ENCODE results near the gene NABP1. TPM values are rescaled to one million over a fixed set of nuclear protein-coding genes. Genes with fewer than 3 reads are reported as not detected.

Gene NABP1
- total RNA-seq, 1 experiment from 2014 or later: 38.7 TPM

DNA sequence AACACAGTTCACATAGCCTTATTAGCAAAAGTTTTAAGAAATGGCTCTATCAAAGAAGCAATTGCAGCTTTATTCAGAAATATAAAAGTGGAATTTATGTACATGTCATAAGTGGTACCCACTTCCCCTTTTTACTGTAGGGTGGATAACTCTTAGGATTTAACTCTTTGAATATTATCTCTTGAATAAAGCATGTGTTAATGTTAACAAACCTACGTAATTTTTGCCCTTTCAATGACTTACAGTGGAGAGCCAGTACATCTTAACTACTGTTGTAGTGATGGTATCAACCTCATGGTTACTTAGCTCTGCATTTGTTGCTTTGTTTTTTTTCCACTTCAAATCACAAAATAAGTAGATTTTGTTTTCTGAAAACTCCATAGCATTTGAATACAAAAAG, 8.8 kb downstream of the NABP1 start:
- H3K36me3 ChIP-seq (ENCODE audit: control insufficient read depth, insufficient read depth, low read length): peaks cover 50% of the 10 kb centered on the region

DNA sequence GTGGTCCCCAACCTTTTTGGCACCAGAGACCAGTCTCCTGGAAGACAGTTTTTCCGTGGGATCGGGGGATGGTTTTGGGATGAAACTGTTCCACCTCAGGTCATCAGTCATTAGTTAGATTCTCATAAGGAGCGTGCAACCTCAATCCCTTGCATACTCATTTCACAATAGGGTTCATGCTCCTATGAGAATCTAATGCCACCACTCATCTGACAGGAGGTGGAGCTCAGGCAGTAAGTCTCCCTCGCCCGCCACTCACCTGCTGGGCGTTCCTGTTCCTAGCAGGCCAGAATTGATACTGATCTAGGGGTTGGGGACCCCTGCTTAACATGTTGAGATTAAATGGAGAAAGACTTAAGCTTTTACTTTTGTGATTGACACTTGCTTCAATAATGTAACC, 9.9 kb downstream of the NABP1 start:
- DNase-seq (ENCODE audit: low read depth, low spot score): no peak
- no peak for ATAC-seq
- no peak overlapping the region for H3K4me3 ChIP-seq (ENCODE audit: low read depth in 2 of 2, low read length in 2 of 2)
- intact Hi-C loops (cut with micrococcal nuclease; ENCODE audit: unreplicated experiment) (no loop called here), in situ Hi-C loops (cut with HindIII; ENCODE audit: low pct_unique_long_range_greater_than_20kb, low sequenced_read_pairs) (loop anchor here (25.0 kb wide), 1 partner anchor 126 kb away; no protein-coding TSS in a partner anchor)
- H3K27me3 ChIP-seq (ENCODE audit: control insufficient read depth, insufficient read depth, low read length): no peaks in the 10 kb centered on the region
- TF ChIP-seq TCF7L2 (IDR thresholded peaks at IDR 0.05; ENCODE audit: low read depth, low read length): no peak
- TF ChIP-seq POLR2AphosphoS5 (IDR thresholded peaks at IDR 0.05; ENCODE audit: low read depth, low read length): no peak
- TF ChIP-seq, protein P1, sequence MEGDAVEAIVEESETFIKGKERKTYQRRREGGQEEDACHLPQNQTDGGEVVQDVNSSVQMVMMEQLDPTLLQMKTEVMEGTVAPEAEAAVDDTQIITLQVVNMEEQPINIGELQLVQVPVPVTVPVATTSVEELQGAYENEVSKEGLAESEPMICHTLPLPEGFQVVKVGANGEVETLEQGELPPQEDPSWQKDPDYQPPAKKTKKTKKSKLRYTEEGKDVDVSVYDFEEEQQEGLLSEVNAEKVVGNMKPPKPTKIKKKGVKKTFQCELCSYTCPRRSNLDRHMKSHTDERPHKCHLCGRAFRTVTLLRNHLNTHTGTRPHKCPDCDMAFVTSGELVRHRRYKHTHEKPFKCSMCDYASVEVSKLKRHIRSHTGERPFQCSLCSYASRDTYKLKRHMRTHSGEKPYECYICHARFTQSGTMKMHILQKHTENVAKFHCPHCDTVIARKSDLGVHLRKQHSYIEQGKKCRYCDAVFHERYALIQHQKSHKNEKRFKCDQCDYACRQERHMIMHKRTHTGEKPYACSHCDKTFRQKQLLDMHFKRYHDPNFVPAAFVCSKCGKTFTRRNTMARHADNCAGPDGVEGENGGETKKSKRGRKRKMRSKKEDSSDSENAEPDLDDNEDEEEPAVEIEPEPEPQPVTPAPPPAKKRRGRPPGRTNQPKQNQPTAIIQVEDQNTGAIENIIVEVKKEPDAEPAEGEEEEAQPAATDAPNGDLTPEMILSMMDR (IDR thresholded peaks at IDR 0.05): no peak
- TF ChIP-seq SIN3A (IDR thresholded peaks at IDR 0.05; ENCODE audit: borderline replicate concordance, insufficient read depth, low read depth, low read length): no peak
- TF ChIP-seq, protein P2, sequence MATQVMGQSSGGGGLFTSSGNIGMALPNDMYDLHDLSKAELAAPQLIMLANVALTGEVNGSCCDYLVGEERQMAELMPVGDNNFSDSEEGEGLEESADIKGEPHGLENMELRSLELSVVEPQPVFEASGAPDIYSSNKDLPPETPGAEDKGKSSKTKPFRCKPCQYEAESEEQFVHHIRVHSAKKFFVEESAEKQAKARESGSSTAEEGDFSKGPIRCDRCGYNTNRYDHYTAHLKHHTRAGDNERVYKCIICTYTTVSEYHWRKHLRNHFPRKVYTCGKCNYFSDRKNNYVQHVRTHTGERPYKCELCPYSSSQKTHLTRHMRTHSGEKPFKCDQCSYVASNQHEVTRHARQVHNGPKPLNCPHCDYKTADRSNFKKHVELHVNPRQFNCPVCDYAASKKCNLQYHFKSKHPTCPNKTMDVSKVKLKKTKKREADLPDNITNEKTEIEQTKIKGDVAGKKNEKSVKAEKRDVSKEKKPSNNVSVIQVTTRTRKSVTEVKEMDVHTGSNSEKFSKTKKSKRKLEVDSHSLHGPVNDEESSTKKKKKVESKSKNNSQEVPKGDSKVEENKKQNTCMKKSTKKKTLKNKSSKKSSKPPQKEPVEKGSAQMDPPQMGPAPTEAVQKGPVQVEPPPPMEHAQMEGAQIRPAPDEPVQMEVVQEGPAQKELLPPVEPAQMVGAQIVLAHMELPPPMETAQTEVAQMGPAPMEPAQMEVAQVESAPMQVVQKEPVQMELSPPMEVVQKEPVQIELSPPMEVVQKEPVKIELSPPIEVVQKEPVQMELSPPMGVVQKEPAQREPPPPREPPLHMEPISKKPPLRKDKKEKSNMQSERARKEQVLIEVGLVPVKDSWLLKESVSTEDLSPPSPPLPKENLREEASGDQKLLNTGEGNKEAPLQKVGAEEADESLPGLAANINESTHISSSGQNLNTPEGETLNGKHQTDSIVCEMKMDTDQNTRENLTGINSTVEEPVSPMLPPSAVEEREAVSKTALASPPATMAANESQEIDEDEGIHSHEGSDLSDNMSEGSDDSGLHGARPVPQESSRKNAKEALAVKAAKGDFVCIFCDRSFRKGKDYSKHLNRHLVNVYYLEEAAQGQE (IDR thresholded peaks at IDR 0.05; ENCODE audit: insufficient read depth in 1 of 2, low read depth in 2 of 2, low read length in 1 of 2): no peak
- no peaks in the 10 kb centered on the region for H3K9me3 ChIP-seq (ENCODE audit: control insufficient read depth, insufficient read depth, low read depth, low read length)
- peaks cover 23% of the 10 kb centered on the region; the same call in 1 of the 2 replicates for H3K4me1 ChIP-seq (ENCODE audit: control insufficient read depth, insufficient read depth, low read length)
- H3K27ac ChIP-seq (ENCODE audit: low read length): no peak overlapping the region
- ChIA-PET CTCF (interaction anchor here (0.7 kb wide), 1 partner anchor 121 kb away, joined by 4 read pairs; no protein-coding TSS in a partner anchor), POLR2A (interaction anchor here (0.6 kb wide), 1 partner anchor 30 kb away, joined by 6 read pairs; no protein-coding TSS in a partner anchor)
- peaks cover 40% of the 10 kb centered on the region for H3K36me3 ChIP-seq (ENCODE audit: control insufficient read depth, insufficient read depth, low read length)
- BruUV-seq (replicated peaks): no TSS peak

More for the DNA sequence above, 8.8 kb downstream of the NABP1 start:
- intact Hi-C loops (cut with micrococcal nuclease; ENCODE audit: unreplicated experiment) (no loop called here), in situ Hi-C loops (cut with HindIII; ENCODE audit: low pct_unique_long_range_greater_than_20kb, low sequenced_read_pairs) (loop anchor here (25.0 kb wide), 1 partner anchor 124 kb away; no protein-coding TSS in a partner anchor)
- no peak for ATAC-seq
- H3K27ac ChIP-seq (ENCODE audit: low read length): no peak overlapping the region
- no peak for TF ChIP-seq TCF7L2 (IDR thresholded peaks at IDR 0.05; ENCODE audit: low read depth, low read length)
- TF ChIP-seq, protein P1 (IDR thresholded peaks at IDR 0.05): no peak
- no peak for TF ChIP-seq SIN3A (IDR thresholded peaks at IDR 0.05; ENCODE audit: borderline replicate concordance, insufficient read depth, low read depth, low read length)
- TF ChIP-seq POLR2AphosphoS5 (IDR thresholded peaks at IDR 0.05; ENCODE audit: low read depth, low read length): no peak
- no peak for DNase-seq (ENCODE audit: low read depth, low spot score)
- H3K4me1 ChIP-seq (ENCODE audit: control insufficient read depth, insufficient read depth, low read length): peaks cover 23% of the 10 kb centered on the region; the same call in 1 of the 2 replicates
- no peaks in the 10 kb centered on the region for H3K9me3 ChIP-seq (ENCODE audit: control insufficient read depth, insufficient read depth, low read depth, low read length)
- BruUV-seq (replicated peaks): no TSS peak
- H3K27me3 ChIP-seq (ENCODE audit: control insufficient read depth, insufficient read depth, low read length): no peaks in the 10 kb centered on the region
- H3K4me3 ChIP-seq (ENCODE audit: low read depth in 2 of 2, low read length in 2 of 2): no peak overlapping the region
- ChIA-PET POLR2A (no interaction called here), CTCF (no interaction called here)
